DLD1 (cell line): Measurements from ENCODE around the gene TFEB.

Source experiments
- in situ Hi-C: cut with HindIII; loops from 2 replicates; pipeline ENCODE4 v1.10.0; 2017; ENCODE audit warnings: low sequenced_read_pairs

The TFEB gene

DNA sequence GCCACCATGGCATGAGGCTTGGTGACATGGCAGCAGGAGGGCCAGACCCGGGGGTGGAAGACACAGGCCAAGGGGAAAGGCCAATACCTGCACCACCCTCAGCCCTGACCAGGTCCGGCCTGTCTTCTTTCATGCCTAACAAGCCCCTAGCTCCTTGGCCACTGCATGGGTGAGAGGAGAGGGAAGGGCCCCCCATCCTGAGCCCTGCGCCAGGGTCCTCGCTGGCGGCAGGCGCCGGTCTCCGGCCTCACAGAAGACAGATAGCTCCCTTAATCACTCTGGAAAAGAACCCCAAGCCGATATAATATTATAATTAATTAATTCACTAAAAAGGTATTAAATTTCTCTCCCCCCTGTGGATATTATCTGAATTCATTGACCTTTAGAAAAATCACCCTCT lies 55.7 kb downstream of the TFEB start:
- in situ Hi-C loops, result no loop called here

DNA sequence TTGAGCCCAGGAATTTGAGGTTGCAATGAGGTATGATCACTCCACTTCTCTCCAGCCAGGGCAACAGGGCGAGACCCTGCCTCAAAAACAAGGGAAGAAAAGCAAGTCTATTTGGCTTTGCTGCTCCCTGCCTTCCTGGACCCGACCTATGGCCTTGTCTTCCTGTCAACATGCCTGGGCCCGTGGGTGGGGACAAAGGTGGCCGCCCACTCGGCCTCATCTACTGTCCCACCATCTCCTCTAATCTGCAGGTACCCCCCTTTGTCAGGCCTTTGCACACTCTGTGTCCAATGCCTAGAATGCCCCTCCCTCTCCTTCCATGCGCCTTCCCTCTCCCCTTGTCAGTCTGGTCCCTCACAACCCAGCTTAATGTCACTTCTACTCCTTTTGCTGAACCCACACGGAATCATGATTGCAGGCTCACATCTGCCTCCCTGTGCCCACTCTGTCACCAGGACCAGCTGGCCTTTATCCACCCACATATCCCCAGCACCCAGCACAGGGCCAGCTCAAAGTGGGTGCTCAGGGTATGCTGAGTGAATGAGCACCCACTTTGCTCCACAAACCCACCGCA lies 56.8 kb downstream of the TFEB start:
- in situ Hi-C loops, result no loop called here

DNA sequence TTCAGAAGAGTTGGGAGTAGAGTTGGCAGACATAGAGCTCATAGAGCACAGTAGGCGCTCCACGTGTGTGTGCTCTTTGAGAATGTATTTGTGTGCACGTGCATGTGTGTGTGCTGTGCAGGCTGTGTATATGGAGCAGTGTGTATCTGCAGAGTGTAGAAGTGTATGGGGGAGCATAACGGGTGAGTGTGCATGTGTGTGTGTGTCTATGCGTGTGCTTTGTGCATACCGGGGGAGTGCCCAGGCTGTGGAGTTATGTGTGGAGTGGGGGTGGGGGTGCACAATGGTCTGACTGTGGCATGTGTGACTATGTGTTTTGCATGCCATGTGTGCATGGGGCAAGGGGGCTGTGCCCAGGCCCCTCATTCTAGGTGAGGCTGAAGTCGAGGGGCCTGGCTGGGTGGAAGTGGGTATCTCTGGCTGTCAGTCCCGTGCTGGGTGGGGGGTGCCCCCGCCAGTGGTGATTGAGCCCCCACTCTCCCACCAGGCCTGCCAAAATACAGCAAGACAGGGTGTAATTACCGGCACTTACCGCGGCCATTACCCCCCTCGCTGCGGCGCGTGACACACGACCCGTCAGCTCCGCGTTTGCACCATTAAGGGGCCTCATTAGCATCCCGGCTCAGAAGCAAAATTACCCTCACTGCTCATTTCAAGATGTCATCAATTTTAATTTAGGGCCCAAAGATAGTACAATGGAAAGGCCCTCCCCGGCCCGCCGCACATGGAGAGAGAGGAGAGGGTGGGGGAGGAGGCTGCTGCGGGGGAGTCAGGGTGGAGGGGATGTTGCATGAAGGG lies 58.1 kb downstream of the TFEB start:
- in situ Hi-C loops, result no loop called here

DNA sequence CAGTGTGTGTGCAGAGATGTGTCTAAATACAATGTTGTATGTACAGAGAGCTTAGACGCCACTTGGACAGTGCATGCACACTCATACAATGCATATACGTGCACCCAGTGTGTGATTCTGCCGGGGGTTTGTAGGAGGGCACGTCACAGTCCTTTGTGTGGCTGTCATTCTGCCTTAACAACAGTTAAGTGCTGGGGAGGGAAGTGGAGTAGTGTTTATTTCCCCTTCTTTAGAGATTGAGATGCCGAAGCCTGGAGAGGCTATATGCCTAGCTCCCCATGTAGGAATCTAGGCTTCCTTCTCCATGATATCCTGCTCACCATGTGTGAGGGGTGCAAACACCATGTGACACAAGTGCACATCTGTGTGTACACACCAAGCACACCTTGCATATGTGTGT lies 59.0 kb downstream of the TFEB start:
- in situ Hi-C loops, result no loop called here

DNA sequence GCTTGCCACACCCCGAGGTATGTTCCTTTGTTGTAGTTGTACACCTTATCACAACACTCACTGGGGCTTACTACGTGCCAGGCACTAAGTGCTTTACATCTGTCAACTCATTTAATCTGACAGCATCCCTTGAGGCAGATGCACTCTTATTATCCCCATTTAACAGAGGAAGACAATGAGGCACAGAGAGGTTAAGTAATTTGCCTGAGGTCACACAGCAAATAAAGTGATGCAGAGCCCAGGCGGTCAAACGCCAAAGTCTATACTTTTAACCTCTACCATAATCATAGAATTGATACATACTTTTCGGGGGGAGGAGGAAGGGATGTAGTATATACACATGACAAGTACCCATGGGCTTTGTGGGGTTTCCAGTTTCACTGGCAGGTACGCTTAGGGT lies 59.4 kb downstream of the TFEB start:
- in situ Hi-C loops, result no loop called here

DNA sequence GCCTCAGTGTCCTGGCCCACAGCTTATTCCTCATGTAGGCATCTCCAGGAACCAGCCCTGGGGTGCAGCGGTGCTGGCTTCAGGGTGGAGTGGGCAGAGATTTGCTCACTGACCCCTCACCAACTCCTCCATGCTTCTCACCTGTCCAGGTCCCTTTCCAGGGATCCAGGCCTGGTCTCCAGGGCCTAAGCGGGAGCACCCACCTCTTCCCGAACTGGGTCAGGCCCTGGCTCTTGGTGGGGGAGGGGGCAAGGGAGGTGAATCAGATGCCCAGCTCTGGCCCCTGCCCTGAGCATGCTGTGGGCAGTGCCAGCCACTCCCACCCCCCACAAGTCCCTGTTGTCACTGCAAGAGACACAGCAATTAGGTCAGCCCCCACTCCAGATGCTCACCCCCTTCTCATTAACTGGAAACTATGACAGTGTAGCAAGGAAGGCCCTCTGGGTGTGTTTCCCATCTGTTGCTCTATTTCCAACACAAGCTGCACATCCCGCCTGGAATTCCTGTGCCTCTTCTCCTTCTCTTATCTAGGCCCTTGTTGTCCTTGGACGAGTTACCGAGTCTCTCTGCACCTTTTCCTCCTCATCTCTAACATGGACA lies 60.1 kb downstream of the TFEB start:
- in situ Hi-C loops, result no loop called here

DNA sequence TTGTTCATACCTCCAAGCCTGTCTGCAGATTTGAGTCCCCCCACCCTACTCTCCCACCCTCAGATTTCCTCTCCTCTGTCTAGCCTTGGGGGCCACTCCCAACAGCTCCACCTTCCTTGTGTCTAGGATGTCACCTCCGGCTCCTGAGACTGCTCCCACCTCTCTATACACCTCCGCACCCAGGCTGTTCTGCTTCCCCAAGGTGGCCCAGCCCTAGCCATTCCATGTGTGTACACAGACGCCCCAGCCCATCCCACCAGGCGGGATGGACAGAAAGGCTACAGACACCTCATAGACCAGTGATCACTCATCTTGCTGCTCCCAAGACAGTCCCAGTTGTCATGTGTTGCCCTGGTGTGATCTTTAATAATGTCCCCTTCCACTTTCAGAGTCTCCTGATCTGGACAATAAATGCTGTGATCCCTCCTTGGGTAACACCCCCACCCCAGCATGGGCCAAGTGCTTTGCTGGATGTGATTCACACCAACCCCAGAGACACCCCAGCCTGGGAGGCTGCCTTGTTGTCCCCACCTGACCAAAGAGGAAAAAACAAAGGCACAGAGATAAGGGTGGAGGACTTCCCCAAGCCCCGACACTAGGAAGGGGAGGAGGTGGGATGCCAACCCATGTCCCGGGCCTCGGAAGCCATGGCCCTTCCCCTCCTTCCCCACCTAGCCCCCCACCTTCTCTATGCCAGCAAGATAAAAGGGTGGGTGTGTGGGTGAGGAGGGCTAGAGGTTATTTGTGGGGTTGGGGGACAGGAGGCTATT lies 61.0 kb downstream of the TFEB start:
- in situ Hi-C loops, result no loop called here

DNA sequence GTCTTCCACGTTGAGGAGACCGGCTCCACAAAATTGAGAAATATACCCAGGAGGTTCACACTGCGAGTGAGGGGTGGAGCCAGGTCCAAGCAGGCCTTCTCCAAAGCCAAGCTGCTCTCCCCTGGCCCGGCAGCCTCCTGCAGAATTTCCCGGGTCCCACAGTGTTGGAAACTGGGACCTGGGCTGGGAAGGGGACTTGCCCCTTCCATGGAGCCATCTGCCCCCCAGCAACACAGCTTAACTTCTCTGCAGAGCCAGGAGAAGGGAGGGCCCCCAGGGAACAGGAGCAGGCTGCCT lies 61.8 kb downstream of the TFEB start:
- in situ Hi-C loops, result no loop called here

DNA sequence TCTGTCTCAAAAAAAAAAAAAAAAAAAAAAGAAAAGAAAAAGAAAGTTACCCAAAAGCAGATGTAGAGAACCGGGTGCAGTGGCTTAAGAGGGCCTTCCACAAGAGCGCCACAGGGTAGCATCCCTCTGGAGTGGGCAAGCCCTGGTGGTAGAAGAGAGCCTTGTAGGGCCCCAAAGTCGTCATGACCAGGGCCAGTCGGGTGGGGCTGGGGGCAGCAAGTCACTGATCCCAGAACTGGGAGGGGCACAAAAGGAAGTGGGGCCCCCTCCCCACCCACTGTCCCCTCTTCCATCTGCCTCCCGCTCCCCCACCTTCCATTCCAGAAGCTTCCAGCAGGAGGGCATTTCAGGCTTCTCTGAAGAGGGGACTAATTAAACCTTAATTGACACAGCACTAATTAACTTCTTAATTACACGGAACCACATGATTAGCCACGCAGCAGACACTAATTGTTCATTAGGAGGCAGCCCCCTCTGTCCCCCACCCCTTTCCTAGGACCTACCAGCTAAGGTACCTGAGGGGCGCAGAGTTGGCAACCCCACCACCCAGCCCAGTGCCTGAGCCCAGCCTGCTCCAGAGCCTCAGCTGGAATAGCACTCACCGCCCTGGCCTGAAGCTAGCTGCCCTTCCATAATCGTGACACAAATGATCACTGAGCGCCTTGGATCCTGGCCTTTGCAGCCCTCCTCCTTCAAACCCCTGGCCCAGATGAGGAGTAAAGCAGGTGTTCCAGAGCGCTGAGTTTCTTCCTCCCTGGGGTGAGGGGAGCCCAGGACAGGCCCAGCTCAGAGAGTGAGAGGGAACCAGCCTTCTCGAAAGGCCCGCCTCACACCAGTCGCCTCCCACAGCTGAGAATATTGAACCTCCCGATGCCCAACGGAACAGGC lies 62.3 kb downstream of the TFEB start:
- in situ Hi-C loops, result no loop called here

DNA sequence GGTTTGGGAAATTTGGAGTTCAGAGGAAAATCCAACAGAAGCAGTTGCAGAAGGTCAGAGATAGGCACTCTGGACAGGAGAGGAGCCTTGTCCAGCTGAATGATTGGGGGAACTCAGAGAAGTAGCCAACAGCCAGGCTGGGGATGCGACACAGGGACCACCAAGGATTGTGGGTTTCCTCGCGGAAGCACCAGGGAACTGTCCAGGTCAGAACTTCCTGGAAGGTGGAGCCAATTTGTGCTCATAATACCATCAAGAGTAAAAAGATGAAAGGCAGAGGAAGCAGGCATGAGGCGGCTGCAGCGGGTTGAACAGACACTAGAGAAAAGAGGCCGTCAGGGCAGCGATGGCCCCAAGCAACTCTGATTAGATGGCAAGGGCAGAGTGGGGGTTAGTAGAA lies 63.4 kb downstream of the TFEB start:
- in situ Hi-C loops, result no loop called here

DNA sequence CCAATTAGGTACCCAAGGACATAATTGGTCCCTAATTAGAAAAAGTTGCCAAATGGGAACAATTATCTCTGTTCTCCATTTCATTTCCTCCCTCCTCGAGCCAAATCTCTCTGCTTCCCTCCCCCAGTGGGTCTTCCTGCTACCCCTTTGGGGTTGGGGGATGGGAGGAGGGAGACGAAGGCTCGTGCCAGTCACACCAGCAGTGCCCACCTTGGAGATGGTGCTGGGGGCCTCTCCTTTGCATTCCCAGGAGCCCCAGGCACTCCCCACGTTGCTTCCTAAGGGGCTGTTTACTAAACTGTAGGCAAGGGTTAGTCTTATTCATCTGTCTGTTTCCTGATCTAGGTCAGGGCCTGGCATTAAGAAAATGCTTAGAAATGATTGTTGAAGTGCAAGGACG lies 64.0 kb downstream of the TFEB start:
- in situ Hi-C loops, result no loop called here

DNA sequence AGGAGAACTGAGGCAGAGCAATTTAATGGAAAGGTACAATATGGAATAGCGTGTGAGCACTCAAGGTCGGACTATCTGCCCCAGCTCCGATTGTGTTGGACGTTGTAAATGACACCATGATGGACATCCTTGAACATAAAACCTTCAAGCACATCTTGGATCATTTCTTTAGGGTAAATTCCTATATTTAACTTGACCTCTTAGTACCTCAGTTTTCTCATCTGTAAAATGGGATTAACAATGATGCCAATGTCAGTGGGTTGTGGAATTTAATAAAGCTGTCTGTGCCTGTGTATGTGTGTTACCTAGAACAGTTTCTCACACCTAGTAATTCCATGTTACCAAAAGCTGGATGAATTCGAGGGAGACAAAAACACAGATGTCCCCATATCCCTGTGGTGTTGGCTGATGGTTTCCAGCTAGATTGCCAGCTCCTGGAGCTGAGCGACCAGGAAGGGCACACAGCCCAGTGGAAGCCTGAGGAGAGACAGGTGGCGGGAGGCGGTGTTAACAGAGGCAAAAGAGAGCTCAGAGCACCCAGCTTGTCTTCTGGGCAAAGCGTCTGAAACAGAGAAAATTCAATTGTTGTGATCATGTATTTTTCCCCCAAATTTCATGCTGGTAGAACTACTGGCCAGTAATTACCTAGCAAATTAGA lies 64.6 kb downstream of the TFEB start:
- in situ Hi-C loops, result no loop called here

DNA sequence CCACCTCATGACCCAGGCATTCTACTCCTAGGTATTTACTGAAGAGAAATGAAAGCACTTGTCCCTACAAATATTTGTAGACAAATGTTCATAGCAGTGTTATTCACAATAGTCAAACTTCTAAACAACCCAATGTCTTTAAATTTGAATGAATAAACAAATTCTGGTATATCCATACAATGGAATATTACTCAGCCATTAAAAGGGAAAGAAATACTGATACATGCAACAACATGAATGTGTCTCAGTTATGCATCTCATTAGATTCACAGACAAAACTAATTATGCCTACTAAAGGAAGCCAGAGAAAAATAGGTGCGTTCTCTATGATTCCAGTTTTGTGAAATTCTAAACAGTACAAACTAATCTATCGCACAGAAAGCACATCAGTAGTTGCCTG lies 66.4 kb downstream of the TFEB start:
- in situ Hi-C loops, result no loop called here

DNA sequence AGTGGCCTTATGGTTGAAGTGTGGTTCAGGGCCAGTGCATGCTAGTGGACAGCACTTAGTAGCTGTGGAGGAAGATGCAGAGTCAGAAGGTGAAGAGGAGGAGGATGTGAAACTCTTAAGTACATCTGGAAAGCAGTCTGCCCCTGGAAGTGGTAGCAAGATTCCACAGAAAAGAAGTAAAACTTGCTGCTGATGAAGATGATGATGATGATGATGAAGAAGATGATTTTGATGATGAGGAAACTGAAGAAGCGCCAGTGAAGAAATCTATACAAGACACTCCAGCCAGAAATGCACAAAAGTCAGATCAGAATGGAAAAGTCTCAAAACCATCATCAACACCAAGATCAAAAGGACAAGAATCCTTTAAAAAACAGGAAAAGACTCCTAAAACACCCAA lies 68.2 kb downstream of the TFEB start:
- in situ Hi-C loops, result no loop called here

DNA sequence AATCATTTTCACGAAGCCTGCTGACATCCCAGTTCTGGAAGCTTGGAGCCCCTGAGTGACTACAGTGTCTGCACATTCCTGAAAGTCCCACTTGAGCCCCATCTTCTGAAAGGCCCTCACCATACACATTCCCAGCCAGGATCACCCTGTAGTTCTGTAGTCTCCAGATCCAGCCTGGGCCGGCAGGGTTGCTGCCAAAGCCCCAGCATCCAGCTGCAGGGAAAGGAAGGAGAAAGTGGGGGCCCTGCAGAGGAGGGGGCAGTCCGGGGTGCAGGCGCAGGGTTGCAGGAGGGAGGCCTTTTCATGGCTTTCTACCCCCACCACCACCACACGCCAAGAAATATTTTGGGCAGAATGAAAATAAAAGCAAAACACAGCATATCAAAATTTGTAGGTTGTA lies 71.1 kb downstream of the TFEB start:
- in situ Hi-C loops, result no loop called here

DNA sequence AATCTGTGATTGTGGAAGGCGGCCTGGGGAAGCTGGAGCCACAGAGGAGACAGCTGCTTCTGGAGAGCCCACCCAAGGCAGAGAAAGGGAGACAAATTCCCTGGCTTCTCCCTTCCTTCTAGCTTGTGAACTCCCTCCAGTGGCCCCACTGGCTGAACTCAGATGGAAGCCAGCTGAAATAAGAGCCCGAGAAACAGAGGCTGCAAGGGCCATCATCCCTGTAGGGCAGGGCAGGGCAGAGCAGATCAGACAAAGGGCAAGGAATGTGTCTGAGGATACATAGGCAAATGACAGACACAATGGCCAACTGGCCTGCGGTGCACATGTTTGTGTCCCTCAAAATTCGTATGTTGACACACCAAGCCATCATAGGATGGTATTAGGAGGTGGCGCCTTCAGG lies 71.8 kb downstream of the TFEB start:
- in situ Hi-C loops, result no loop called here

DNA sequence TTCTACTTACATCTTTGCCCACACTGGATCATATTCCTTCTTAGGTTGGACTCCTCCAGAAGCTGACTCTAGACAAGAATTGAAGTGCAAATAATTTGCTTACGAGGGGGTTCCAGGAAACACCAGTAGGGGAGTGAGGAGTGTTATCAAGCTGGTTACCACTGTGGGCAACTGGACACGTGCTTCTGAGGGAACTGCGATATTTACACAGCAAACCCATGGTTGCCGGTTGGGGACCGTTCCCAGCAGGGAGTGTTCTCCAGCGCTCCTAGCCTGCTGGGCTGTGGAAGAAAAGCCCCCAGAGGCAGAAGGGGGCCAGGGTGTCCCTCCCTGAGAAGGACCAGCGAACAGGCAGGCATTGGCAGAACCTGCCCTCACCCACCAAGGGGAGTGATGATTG lies 75.5 kb downstream of the TFEB start:
- in situ Hi-C loops, result no loop called here

DNA sequence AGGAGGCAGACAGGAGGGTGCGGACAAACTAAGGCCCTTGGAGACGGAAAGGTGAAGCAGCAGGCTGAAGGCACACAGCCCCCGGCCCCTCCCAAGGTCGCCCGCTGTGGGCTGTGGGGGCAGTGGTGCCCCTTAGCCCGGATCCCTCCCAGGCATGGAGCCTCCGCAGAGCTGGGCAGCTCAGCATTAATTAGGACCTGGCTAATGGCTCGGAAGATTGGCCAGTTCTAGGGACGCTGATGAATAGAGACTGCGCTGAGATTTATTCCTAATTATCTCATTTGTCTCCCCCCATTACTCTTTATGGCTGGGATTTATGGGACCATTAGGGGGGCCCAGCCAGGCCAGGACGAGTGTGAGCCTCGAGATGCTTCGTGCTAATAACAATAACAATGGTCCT lies 76.8 kb downstream of the TFEB start:
- in situ Hi-C loops, result no loop called here

DNA sequence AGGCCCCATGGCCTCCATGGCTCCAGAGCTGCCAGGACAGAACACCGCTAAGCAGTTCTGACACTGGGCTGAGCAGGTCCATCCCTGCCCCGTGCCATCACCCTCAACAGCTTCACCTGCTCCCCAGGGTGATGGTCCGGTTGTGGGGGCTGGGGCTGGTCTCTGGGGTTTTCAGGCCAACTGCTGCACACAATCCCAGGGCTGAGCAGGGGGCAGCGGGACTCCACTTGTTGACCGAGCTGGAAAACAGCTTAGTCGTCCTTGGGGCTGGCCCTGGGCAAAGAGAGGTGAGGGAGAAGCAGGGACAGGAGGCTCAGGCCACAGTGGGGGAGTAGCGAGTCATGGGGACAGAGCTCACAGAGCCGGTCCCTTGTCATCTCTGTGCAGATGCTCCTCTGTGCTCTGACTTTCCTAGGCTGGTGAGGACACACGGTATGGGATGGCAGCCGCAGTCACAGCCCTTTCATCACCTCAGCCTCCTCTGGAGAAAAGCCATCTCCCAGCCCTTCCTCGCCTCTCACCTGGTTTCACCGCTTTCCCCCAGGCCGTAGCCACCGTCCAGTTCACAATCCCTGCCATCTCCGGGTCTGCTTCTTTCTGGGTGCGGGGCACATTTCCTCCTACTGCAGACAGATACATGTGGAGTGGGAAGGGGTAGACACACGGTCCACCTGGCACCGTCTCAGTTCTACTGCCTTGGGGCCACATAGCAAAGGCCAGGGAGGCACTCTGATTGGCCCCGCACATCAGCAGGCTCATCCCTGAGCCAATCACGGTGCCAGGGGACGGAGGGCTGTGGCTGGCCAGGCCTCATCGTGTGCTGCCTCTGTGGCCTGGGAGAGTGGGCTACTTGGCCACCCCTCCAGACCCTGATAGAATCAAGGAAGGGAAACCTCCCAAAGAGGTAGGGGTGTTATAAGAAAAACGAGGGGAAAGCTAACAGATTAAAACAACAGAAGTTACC lies 78.0 kb downstream of the TFEB start:
- in situ Hi-C loops, result no loop called here
